Ramos (cell line): Measurements from ENCODE around the gene DNAJB14.
"Not testable (repeated sequence)": the region's sequence is repeated elsewhere in the genome, so short reads cannot be mapped to it uniquely, and the experiment has no call there.

ENCODE experiments used
- in situ Hi-C: fragments of 300-500 bp; cut with MboI; formaldehyde crosslinking; loops from one replicate; pipeline ENCODE4 v1.14.3; 2022; ENCODE audit warnings: low sequenced_read_pairs; ENCODE audit not compliant: unreplicated experiment

DNAJB14 gene

GRCh38 chr4:99946356-99947189, at the start of gene DNAJB14:
Gene DNAJB14, minus strand, starts transcription at chr4:99946618. Its CDS starts 47 bp downstream, at chr4:99946571.
- in situ Hi-C loops = loop anchor here (10.0 kb wide), 1 partner anchor 132 kb away; the partner anchor contains the start of gene DAPP1

GRCh38 chr4:99991741-99992140, 45.3 kb upstream of the DNAJB14 start:
- in situ Hi-C loops = no loop called here

GRCh38 chr4:99987681-99988080, 41.3 kb upstream of the DNAJB14 start:
- in situ Hi-C loops = no loop called here

- in situ Hi-C loops = no loop called here
These were observed 40.4 kb upstream of the DNAJB14 start for GRCh38 chr4:99986792-99987191.

- in situ Hi-C loops = no loop called here
These were observed 37.0 kb upstream of the DNAJB14 start for GRCh38 chr4:99983289-99983943.

GRCh38 chr4:99979872-99980271, 33.5 kb upstream of the DNAJB14 start:
- in situ Hi-C loops = no loop called here

- in situ Hi-C loops = no loop called here
These were observed 25.2 kb upstream of the DNAJB14 start for GRCh38 chr4:99971453-99972111.

GRCh38 chr4:99968330-99968729, 21.9 kb upstream of the DNAJB14 start:
- in situ Hi-C loops = no loop called here

GRCh38 chr4:99966692-99967091, 20.3 kb upstream of the DNAJB14 start:
- in situ Hi-C loops = no loop called here

GRCh38 chr4:99965674-99966350, 19.4 kb upstream of the DNAJB14 start:
- in situ Hi-C loops = no loop called here

- in situ Hi-C loops = no loop called here
These were observed 18.8 kb upstream of the DNAJB14 start for GRCh38 chr4:99965173-99965572.

- in situ Hi-C loops = no loop called here
These were observed 15.3 kb upstream of the DNAJB14 start for GRCh38 chr4:99961711-99962110.

- in situ Hi-C loops = no loop called here
These were observed 14.2 kb upstream of the DNAJB14 start for GRCh38 chr4:99960648-99961047.

- in situ Hi-C loops = not testable (repeated sequence)
These were observed 11.8 kb upstream of the DNAJB14 start for GRCh38 chr4:99958207-99958606.

- in situ Hi-C loops = no loop called here
These were observed 4.5 kb upstream of the DNAJB14 start for GRCh38 chr4:99950913-99951254.

GRCh38 chr4:99949999-99950912, 3.8 kb upstream of the DNAJB14 start, which contains the start of gene H2AZ1:
Gene H2AZ1, minus strand, starts transcription at chr4:99950275. Its CDS starts 105 bp downstream, at chr4:99950170.
- in situ Hi-C loops = loop anchor here (10.0 kb wide), 1 partner anchor 135 kb away; the partner anchor contains the start of gene DAPP1

- in situ Hi-C loops = loop anchor here (10.0 kb wide), 1 partner anchor 135 kb away; the partner anchor contains the start of gene DAPP1
These were observed 2.9 kb upstream of the DNAJB14 start for GRCh38 chr4:99949034-99949998.

GRCh38 chr4:99947608-99948007, 1.2 kb upstream of the DNAJB14 start:
- in situ Hi-C loops = loop anchor here (10.0 kb wide), 1 partner anchor 133 kb away; the partner anchor contains the start of gene DAPP1
